Ishikawa (cell line): ENCODE data around the gene CLNS1A.

Source experiments
- CEBPB ChIP-seq: IDR thresholded peaks from 2 replicates; pipeline ENCODE4 v1.6.1; 2012
- CREB1 ChIP-seq: IDR thresholded peaks from 2 replicates; pipeline ENCODE4 v1.6.1; 2012; ENCODE audit warnings: low read depth
- EGR1 ChIP-seq: IDR thresholded peaks from 2 replicates; pipeline ENCODE4 v1.6.1; 2012
- EP300 ChIP-seq: IDR thresholded peaks from 2 replicates; pipeline ENCODE4 v1.6.1; 2012; ENCODE audit warnings: borderline replicate concordance
- FOXM1 ChIP-seq: IDR thresholded peaks from 2 replicates; pipeline ENCODE4 v1.6.1; 2012; ENCODE audit warnings: low read depth, borderline replicate concordance
- NFIC ChIP-seq: IDR thresholded peaks from 2 replicates; pipeline ENCODE4 v1.6.1; 2012
- RAD21 ChIP-seq: IDR thresholded peaks from 2 replicates; pipeline ENCODE4 v1.6.1; 2012; ENCODE audit warnings: low read depth
- TAF1 ChIP-seq: IDR thresholded peaks from 2 replicates; pipeline ENCODE4 v1.6.1; 2012; ENCODE audit warnings: low read depth, mild to moderate bottlenecking
- TCF12 ChIP-seq: IDR thresholded peaks from 2 replicates; pipeline ENCODE4 v1.6.1; 2012; ENCODE audit warnings: low read depth
- TEAD4 ChIP-seq: IDR thresholded peaks from 2 replicates; pipeline ENCODE4 v1.6.1; 2012
- YY1 ChIP-seq: IDR thresholded peaks from 2 replicates; pipeline ENCODE4 v1.6.1; 2012; ENCODE audit warnings: low read depth
- ZBTB7A ChIP-seq: IDR thresholded peaks from 2 replicates; pipeline ENCODE4 v1.6.1; 2012; ENCODE audit warnings: low read depth
- TF ChIP-seq, protein P1 (sequence below): IDR thresholded peaks from 2 replicates; pipeline ENCODE4 v1.6.1; 2012; ENCODE audit warnings: low read depth, mild to moderate bottlenecking
- TF ChIP-seq, protein P2 (sequence below): IDR thresholded peaks from 2 replicates; pipeline ENCODE4 v1.6.1; 2012
- TF ChIP-seq, protein P3 (sequence below): IDR thresholded peaks from 2 replicates; pipeline ENCODE4 v1.6.1; 2012

CLNS1A gene

DNA sequence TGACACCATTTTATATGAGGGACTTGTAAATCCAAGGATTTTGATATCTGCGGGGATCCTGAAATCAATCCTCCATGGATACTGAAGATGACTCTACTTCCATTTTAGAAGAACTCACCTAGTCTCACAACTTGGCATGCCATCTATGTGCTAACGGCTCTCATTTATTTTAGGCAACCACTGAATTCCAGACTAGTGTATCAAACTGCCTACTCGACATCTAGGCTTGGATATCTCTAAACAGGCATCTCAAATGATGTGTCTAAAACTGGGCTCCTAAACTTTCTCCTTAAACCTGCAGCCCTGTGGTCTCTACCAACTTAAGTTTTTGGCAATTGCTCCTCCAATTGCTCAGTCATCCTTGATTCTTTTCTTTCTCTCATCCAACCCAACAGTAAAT is 31.2 kb upstream of the CLNS1A start:
- TF ChIP-seq TEAD4 (no peak), CREB1 (no peak), EP300 (no peak), FOXM1 (no peak), CEBPB (no peak), NFIC (no peak), EGR1 (no peak), YY1 (no peak), TAF1 (no peak), RAD21 (no peak), TCF12 (no peak), ZBTB7A (no peak)
- TF ChIP-seq, protein P1, sequence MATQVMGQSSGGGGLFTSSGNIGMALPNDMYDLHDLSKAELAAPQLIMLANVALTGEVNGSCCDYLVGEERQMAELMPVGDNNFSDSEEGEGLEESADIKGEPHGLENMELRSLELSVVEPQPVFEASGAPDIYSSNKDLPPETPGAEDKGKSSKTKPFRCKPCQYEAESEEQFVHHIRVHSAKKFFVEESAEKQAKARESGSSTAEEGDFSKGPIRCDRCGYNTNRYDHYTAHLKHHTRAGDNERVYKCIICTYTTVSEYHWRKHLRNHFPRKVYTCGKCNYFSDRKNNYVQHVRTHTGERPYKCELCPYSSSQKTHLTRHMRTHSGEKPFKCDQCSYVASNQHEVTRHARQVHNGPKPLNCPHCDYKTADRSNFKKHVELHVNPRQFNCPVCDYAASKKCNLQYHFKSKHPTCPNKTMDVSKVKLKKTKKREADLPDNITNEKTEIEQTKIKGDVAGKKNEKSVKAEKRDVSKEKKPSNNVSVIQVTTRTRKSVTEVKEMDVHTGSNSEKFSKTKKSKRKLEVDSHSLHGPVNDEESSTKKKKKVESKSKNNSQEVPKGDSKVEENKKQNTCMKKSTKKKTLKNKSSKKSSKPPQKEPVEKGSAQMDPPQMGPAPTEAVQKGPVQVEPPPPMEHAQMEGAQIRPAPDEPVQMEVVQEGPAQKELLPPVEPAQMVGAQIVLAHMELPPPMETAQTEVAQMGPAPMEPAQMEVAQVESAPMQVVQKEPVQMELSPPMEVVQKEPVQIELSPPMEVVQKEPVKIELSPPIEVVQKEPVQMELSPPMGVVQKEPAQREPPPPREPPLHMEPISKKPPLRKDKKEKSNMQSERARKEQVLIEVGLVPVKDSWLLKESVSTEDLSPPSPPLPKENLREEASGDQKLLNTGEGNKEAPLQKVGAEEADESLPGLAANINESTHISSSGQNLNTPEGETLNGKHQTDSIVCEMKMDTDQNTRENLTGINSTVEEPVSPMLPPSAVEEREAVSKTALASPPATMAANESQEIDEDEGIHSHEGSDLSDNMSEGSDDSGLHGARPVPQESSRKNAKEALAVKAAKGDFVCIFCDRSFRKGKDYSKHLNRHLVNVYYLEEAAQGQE: no peak
- TF ChIP-seq, protein P2, sequence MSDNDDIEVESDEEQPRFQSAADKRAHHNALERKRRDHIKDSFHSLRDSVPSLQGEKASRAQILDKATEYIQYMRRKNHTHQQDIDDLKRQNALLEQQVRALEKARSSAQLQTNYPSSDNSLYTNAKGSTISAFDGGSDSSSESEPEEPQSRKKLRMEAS: no peak
- TF ChIP-seq, protein P3, sequence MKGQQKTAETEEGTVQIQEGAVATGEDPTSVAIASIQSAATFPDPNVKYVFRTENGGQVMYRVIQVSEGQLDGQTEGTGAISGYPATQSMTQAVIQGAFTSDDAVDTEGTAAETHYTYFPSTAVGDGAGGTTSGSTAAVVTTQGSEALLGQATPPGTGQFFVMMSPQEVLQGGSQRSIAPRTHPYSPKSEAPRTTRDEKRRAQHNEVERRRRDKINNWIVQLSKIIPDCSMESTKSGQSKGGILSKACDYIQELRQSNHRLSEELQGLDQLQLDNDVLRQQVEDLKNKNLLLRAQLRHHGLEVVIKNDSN: no peak

DNA sequence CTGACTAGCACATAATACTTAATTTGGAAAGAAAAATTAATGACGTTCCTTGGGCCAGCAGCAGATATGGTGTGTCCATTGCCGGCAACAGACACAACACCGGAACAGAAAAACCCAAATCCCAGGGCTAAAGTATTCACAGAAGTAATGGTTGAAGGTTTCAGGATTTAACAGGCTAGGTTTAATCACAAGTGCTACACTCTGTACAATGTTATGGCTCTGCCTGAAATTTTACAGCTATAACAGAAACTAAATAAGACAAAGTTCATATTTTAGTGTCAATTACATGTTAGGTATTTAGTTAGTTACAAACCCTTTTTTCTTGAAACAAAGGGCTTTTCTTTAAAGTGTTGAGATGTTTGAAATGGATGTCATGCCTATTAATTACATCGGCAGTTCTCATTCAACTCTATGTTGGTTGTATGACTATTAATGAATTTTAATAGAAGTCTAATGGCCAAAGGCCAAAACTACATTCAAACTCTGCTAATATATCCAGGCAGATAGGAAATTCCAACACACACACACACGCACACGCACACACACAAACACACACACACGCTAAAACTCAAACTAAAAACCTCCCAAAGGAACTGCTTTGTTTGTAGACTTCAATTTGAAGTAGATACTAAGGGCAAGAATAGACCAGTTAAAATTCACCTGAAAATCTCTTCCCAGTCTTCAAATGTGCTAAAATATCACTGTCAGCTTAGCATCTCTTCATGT is 27.8 kb upstream of the CLNS1A start:
- TF ChIP-seq YY1 (no peak), CEBPB (no peak), NFIC (no peak), EP300 (no peak), TEAD4 (no peak), CREB1 (no peak), ZBTB7A (no peak)
- TF ChIP-seq, protein P2: no peak

DNA sequence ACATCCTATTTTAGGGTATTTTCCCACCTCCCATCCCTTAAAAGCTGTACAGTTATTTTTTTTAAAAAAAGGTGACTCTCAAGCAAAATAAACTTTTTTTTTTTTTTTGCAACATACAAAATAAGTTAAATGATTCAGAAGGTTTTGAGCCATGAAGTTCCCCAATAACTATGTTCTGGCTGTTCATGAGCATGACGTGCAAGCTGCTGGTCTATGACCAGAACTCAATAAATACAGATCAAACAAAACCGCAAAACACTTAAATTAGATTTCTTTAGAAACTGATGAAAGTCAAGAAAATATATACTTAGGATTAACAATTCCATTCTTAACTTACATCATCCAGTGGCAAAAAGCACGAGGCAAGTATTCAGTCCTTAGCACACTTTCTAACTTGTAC is 24.1 kb upstream of the CLNS1A start:
- TF ChIP-seq TAF1 (no peak), CREB1 (no peak), CEBPB (no peak), TEAD4 (no peak), RAD21 (no peak), EP300 (no peak), ZBTB7A (no peak), YY1 (no peak), NFIC (no peak), TCF12 (no peak), FOXM1 (no peak), EGR1 (no peak)
- TF ChIP-seq, protein P2: no peak
- TF ChIP-seq, protein P1: no peak
- TF ChIP-seq, protein P3: no peak

DNA sequence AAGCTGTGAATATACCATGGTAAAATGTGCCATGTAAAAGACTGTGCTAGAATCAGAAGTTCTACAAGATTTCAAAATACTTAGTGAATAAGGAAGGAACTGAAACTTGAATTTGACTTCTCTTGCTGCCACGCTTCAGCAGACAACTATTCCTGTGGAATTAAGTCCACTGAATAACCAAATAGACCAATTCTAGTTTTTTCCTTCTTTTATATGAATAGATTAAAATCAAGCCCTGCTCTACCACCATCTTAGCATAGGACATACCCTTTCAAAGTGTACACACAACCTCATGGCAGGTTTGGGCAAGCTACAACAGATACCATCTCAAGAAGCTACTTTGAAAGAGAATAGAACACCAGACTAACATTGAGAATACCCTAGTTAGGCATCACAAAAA is 23.4 kb upstream of the CLNS1A start:
- no peak for TF ChIP-seq TEAD4
- TF ChIP-seq RAD21: no peak
- TF ChIP-seq TAF1: no peak
- TF ChIP-seq FOXM1: no peak
- TF ChIP-seq, protein P1: no peak
- no peak for TF ChIP-seq TCF12
- TF ChIP-seq, protein P3: no peak
- no peak for TF ChIP-seq CREB1
- no peak for TF ChIP-seq ZBTB7A
- TF ChIP-seq EP300: no peak
- TF ChIP-seq CEBPB: no peak
- no peak for TF ChIP-seq EGR1
- TF ChIP-seq NFIC: no peak
- TF ChIP-seq YY1: no peak
- TF ChIP-seq, protein P2: no peak
